Smooth muscle cell (in vitro differentiated cells): ENCODE data around the gene AQP11. TPM values are rescaled to one million over a fixed set of nuclear protein-coding genes. Genes with fewer than 3 reads are reported as not detected.
"Not testable (repeated sequence)": the region's sequence is repeated elsewhere in the genome, so short reads cannot be mapped to it uniquely, and the experiment has no call there.

Experiments
- DNase-seq: peaks from one replicate; lab custom pipeline; 2025; ENCODE audit not compliant: unreplicated experiment; lab: John Stamatoyannopoulos, UW
- H2AFZ ChIP-seq: fragments of 200-600 bp; sonication (generic); 2 replicates; pipeline ENCODE4 v1.6.0; 2016; ENCODE audit warnings: antibody characterized with exemption, low read depth, mild to moderate bottlenecking
- H3F3A ChIP-seq: fragments of 200-600 bp; sonication (generic); 2 replicates; pipeline ENCODE4 v1.6.0; 2017; ENCODE audit warnings: antibody characterized with exemption, low read depth
- H3K27ac ChIP-seq: fragments of 200-600 bp; sonication (generic); 2 replicates; pipeline ENCODE4 v1.5.1; 2016; ENCODE audit warnings: low read depth, mild to moderate bottlenecking
- H3K27me3 ChIP-seq: fragments of 200-600 bp; sonication (generic); 2 replicates; pipeline ENCODE4 v1.6.1; 2016; ENCODE audit warnings: low read depth, mild to moderate bottlenecking
- H3K36me3 ChIP-seq: fragments of 200-600 bp; sonication (generic); 2 replicates; pipeline ENCODE4 v1.5.1; 2016; ENCODE audit warnings: low read depth
- H3K4me1 ChIP-seq: fragments of 200-600 bp; sonication (generic); 2 replicates; pipeline ENCODE4 v1.5.1; 2016; ENCODE audit warnings: low read depth
- H3K4me2 ChIP-seq: fragments of 200-600 bp; sonication (generic); 2 replicates; pipeline ENCODE4 v1.6.0; 2016; ENCODE audit warnings: mild to moderate bottlenecking
- H3K4me3 ChIP-seq: fragments of 200-600 bp; sonication (generic); 2 replicates; pipeline ENCODE4 v1.5.1; 2016; ENCODE audit warnings: mild to moderate bottlenecking
- H3K79me2 ChIP-seq: fragments of 200-600 bp; sonication (generic); 2 replicates; pipeline ENCODE4 v1.6.0; 2016; ENCODE audit warnings: low read depth, mild to moderate bottlenecking
- H3K9ac ChIP-seq: fragments of 200-600 bp; sonication (generic); 2 replicates; pipeline ENCODE4 v1.6.0; 2016; ENCODE audit warnings: low read depth
- H3K9me3 ChIP-seq: fragments of 200-600 bp; sonication (generic); replicated peaks from 2 replicates; pipeline ENCODE4 v1.5.1; 2016; ENCODE audit warnings: low read depth
- H4K20me1 ChIP-seq: fragments of 200-600 bp; sonication (generic); 2 replicates; pipeline ENCODE4 v1.6.0; 2016; ENCODE audit warnings: low read depth
- CTCF ChIP-seq: fragments of 200-600 bp; sonication (generic); IDR thresholded peaks from 2 replicates; pipeline ENCODE4 v1.5.1; 2017; ENCODE audit warnings: borderline replicate concordance, mild to moderate bottlenecking, antibody characterized with exemption; ENCODE audit not compliant: insufficient read depth, poor library complexity, severe bottlenecking
- WGBS: methylation state at CpG from one replicate; pipeline ENCODE4 v1.1.7; 2016; ENCODE audit warnings: low lambda C conversion rate; 5-methylcytosine and 5-hydroxymethylcytosine counted together
- polyA plus RNA-seq: library from polyadenylated mRNA; unstranded; fragments of >200 nt; fragmentation: Nextera tagmentation; extraction: Ambion mirVana; gene quantifications from 2 replicates; pipeline ENCODE4 v1.2.1, GENCODE V29; 2016
- total RNA-seq: library from RNA; depleted of rRNA; stranded (reverse); fragments of >200 nt; gene quantifications from 2 replicates; pipeline ENCODE4 v1.2.3, GENCODE V29; 2014

AQP11 gene
- total and polyA plus RNA-seq, 2 experiments from 2014 or later, result 0.22 to 0.54 TPM

GRCh38 chr11:77547863-77548551 lies 41.7 kb upstream of the AQP11 start:
- no peak overlapping the region for H3K4me2 ChIP-seq
- peak overlapping the region; percentile 71 for H2AFZ ChIP-seq
- H3K79me2 ChIP-seq, result no peaks in the 10 kb centered on the region
- no peaks in the 10 kb centered on the region for H3K36me3 ChIP-seq
- peaks cover 9% of the 10 kb centered on the region for H3K4me1 ChIP-seq
- no peak for DNase-seq
- 29% methylated on average over 9 of the region's 9 CpGs for WGBS
- no peaks in the 10 kb centered on the region for H3K9me3 ChIP-seq
- no peak overlapping the region for H3K27ac ChIP-seq
- no peak overlapping the region for H3K9ac ChIP-seq
- H3K27me3 ChIP-seq, result no peaks in the 10 kb centered on the region
- H4K20me1 ChIP-seq, result no peaks in the 10 kb centered on the region
- no peaks in the 10 kb centered on the region for H3F3A ChIP-seq
- peak; percentile 63 for TF ChIP-seq CTCF
- H3K4me3 ChIP-seq, result no peak overlapping the region

DNA sequence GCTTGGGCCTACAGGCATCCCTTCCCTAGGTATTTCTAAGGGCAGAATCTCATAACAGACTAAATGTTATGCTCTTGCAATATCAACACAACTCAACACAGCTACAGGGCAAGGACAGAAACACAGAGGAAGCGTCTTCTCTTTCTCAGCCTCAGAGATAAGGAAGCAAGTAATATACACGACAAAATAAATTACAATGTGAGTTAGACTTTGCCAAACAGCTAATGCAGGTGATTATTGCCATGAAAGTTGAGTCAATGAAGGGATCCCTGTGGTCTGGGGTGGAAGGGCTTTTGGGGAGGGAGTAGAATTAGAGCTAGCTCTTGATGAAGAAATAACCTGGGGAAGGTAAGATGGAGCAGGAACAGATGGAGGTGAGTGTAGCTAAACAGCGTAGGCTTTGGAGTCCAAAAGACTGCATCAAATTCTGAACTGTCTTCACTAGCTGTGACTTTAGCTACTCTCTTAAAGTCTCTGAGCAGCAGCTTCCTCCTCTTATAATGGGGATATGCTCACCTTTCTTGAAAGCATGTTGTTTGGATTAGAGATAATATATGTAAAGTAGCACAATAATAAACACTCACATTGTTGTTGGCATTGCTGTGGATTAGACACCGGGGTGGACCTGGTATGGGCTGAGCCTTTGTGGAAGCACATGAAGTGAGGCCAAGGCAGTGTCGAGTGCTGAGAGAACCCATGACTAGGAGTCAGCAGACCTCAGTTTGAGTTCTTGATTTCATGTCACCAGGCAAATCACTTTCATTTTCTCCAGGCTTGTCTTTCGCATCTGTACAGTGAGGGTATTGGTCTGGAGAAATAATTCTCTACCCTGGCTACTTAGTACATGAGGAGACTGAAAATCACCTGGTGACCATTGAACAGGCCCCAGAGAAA lies 41.0 kb upstream of the AQP11 start:
- H3K9ac ChIP-seq, result no peak overlapping the region
- H3K9me3 ChIP-seq, result no peaks in the 10 kb centered on the region
- H3K4me2 ChIP-seq, result no peak overlapping the region
- H2AFZ ChIP-seq, result peak overlapping the region; percentile 71
- no peaks in the 10 kb centered on the region for H3K79me2 ChIP-seq
- H4K20me1 ChIP-seq, result no peaks in the 10 kb centered on the region
- H3K27ac ChIP-seq, result no peak overlapping the region
- H3K36me3 ChIP-seq, result no peaks in the 10 kb centered on the region
- H3F3A ChIP-seq, result no peaks in the 10 kb centered on the region
- H3K4me1 ChIP-seq, result peaks cover 9% of the 10 kb centered on the region
- H3K4me3 ChIP-seq, result no peak overlapping the region
- WGBS, result 80% methylated on average over 6 of the region's 6 CpGs
- H3K27me3 ChIP-seq, result no peaks in the 10 kb centered on the region
- DNase-seq, result no peak
- no peak for TF ChIP-seq CTCF

GRCh38 chr11:77551426-77551825 lies 38.3 kb upstream of the AQP11 start:
- not testable (repeated sequence) for H2AFZ ChIP-seq, DNase-seq, H3K4me2 ChIP-seq, H3K4me1 ChIP-seq, H3K9me3 ChIP-seq, H3K27ac ChIP-seq, H3K9ac ChIP-seq, H3F3A ChIP-seq, H3K36me3 ChIP-seq, H3K79me2 ChIP-seq, H3K27me3 ChIP-seq, H4K20me1 ChIP-seq, H3K4me3 ChIP-seq
- 94% methylated on average over 8 of the region's 8 CpGs for WGBS

DNA sequence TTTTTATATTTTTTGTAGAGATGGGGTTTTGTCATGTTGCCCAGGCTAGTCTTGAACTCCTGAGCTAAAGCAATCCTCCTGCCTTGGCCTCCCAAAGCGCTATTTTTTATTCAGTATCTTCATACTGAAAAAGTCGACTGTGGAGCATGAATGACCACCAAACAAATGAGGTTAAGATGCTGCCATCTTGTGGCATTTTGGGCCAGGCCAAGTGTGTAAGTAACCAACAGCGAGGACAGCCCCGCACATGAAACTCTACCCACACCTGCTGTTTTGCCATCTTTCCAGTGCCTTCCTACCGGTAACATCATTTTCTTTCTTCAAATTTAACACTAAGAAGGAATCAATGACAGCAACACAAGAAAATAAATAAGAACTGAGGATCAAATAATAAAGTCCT lies 32.2 kb upstream of the AQP11 start:
- Histone ChIP-seq H3F3A (no peaks in the 10 kb centered on the region), H3K79me2 (no peaks in the 10 kb centered on the region), H3K27ac (no peak overlapping the region), H3K36me3 (no peaks in the 10 kb centered on the region), H2AFZ (no peak overlapping the region), H3K27me3 (no peaks in the 10 kb centered on the region), H4K20me1 (no peaks in the 10 kb centered on the region), H3K4me3 (no peak overlapping the region), H3K4me1 (no peaks in the 10 kb centered on the region), H3K9me3 (no peaks in the 10 kb centered on the region), H3K4me2 (no peak overlapping the region), H3K9ac (no peak overlapping the region)
- WGBS, result 79% methylated on average over 5 of the region's 5 CpGs
- no peak for DNase-seq
- peak; percentile 12 for TF ChIP-seq CTCF
